DND-41 (cell line): ENCODE results near the gene ARL2.

Source experiments
- ATAC-seq: fragments of 200-7000 bp; cut with Tn5 transposase; 3 replicates; pipeline ENCODE4 v1.9.1; 2021; ENCODE audit warnings: low read depth; ENCODE audit not compliant: insufficient read depth
- DNase-seq: peaks from one replicate; pipeline ENCODE4 v3.0.0-alpha.2; 2020
- H2AFZ ChIP-seq: 2 replicates; pipeline ENCODE4 v1.6.0; 2012; ENCODE audit warnings: low read depth, low read length
- H3K27ac ChIP-seq: 2 replicates; pipeline ENCODE4 v1.5.1; 2012; ENCODE audit warnings: low read length, inconsistent platforms
- H3K27me3 ChIP-seq: fragments of 200-600 bp; sonication (generic); 2 replicates; pipeline ENCODE4 v1.6.0; 2012; ENCODE audit warnings: low read length, mild to moderate bottlenecking, inconsistent platforms; ENCODE audit not compliant: insufficient read depth, poor library complexity
- H3K36me3 ChIP-seq: 2 replicates; pipeline ENCODE4 v1.5.1; 2012; ENCODE audit warnings: low read length, inconsistent platforms; ENCODE audit not compliant: insufficient read depth
- H3K4me1 ChIP-seq: 2 replicates; pipeline ENCODE4 v1.5.1; 2012; ENCODE audit warnings: mild to moderate bottlenecking, low read length; ENCODE audit not compliant: insufficient read depth
- H3K4me2 ChIP-seq: 2 replicates; pipeline ENCODE4 v1.6.0; 2012; ENCODE audit warnings: mild to moderate bottlenecking, moderate library complexity, low read length, inconsistent platforms; ENCODE audit not compliant: insufficient read depth
- H3K4me3 ChIP-seq, 2 experiments: fragments of 200-600 bp in 1 of 2; shearing (Covaris generic) in 1 of 2; 2 replicates each; pipeline ENCODE4 v1.5.1; 2012 to 2016; ENCODE audit warnings: inconsistent platforms in 2 of 2, low read length in 2 of 2, mild to moderate bottlenecking in 2 of 2, low read depth in 1 of 2, moderate library complexity in 1 of 2
- H3K79me2 ChIP-seq: 2 replicates; pipeline ENCODE4 v1.6.0; 2012; ENCODE audit warnings: low read length, inconsistent platforms; ENCODE audit not compliant: insufficient read depth
- H3K9ac ChIP-seq: 2 replicates; pipeline ENCODE4 v1.6.0; 2012; ENCODE audit warnings: low read depth, mild to moderate bottlenecking, inconsistent platforms, low read length, moderate library complexity
- H3K9me3 ChIP-seq: 2 replicates; pipeline ENCODE4 v1.5.1; 2012; ENCODE audit warnings: low read length, moderate library complexity, mild to moderate bottlenecking, inconsistent platforms; ENCODE audit not compliant: insufficient read depth, severe bottlenecking
- H4K20me1 ChIP-seq: 2 replicates; pipeline ENCODE4 v1.6.0; 2012; ENCODE audit warnings: low read length; ENCODE audit not compliant: insufficient read depth
- EZH2 ChIP-seq: IDR thresholded peaks from 3 replicates; pipeline ENCODE4 v1.6.1; 2012; ENCODE audit warnings: borderline replicate concordance, low read depth, mild to moderate bottlenecking, moderate library complexity, low read length, inconsistent platforms; ENCODE audit not compliant: severe bottlenecking
- TF ChIP-seq, protein P1 (sequence below): IDR thresholded peaks from 2 replicates; pipeline ENCODE4 v1.5.1; 2012; ENCODE audit warnings: borderline replicate concordance, low read length, moderate library complexity, mild to moderate bottlenecking; ENCODE audit not compliant: poor library complexity, severe bottlenecking; ENCODE audit errors: extremely low read depth

The ARL2 gene

GRCh38 chr11:65069217-65069616 lies 55.3 kb downstream of the ARL2 start:
- no peak for ATAC-seq
- H3K4me3 ChIP-seq = no peak overlapping the region
- H3K79me2 ChIP-seq = no peaks in the 10 kb centered on the region
- DNase-seq = no peak
- no peak overlapping the region for H3K27ac ChIP-seq
- no peaks in the 10 kb centered on the region for H3K9me3 ChIP-seq
- H4K20me1 ChIP-seq = no peaks in the 10 kb centered on the region
- H3K27me3 ChIP-seq = no peaks in the 10 kb centered on the region
- H3K9ac ChIP-seq = no peak overlapping the region
- no peak for TF ChIP-seq EZH2
- TF ChIP-seq, protein P1, sequence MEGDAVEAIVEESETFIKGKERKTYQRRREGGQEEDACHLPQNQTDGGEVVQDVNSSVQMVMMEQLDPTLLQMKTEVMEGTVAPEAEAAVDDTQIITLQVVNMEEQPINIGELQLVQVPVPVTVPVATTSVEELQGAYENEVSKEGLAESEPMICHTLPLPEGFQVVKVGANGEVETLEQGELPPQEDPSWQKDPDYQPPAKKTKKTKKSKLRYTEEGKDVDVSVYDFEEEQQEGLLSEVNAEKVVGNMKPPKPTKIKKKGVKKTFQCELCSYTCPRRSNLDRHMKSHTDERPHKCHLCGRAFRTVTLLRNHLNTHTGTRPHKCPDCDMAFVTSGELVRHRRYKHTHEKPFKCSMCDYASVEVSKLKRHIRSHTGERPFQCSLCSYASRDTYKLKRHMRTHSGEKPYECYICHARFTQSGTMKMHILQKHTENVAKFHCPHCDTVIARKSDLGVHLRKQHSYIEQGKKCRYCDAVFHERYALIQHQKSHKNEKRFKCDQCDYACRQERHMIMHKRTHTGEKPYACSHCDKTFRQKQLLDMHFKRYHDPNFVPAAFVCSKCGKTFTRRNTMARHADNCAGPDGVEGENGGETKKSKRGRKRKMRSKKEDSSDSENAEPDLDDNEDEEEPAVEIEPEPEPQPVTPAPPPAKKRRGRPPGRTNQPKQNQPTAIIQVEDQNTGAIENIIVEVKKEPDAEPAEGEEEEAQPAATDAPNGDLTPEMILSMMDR = no peak
- no peaks in the 10 kb centered on the region for H3K4me1 ChIP-seq
- H2AFZ ChIP-seq = no peak overlapping the region
- no peaks in the 10 kb centered on the region for H3K36me3 ChIP-seq
- H3K4me2 ChIP-seq = no peak overlapping the region
